Endothelial cell (in vitro differentiated cells): ENCODE results near the gene WWC1. TPM values are rescaled to one million over a fixed set of nuclear protein-coding genes. Genes with fewer than 3 reads are reported as not detected.
"Not testable (repeated sequence)": the region's sequence is repeated elsewhere in the genome, so short reads cannot be mapped to it uniquely, and the experiment has no call there.

Experiments used
- DNase-seq: peaks from one replicate; pipeline ENCODE4 v3.0.0; 2021; ENCODE audit warnings: low spot score
- H3K27ac Mint-ChIP-seq: one replicate; pipeline ENCODE4 v1.8.0; 2021; ENCODE audit warnings: mixed read lengths, inconsistent platforms; ENCODE audit not compliant: unreplicated experiment
- H3K27me3 Mint-ChIP-seq: one replicate; pipeline ENCODE4 v1.8.0; 2021; ENCODE audit warnings: mild to moderate bottlenecking, moderate library complexity, mixed read lengths, inconsistent platforms; ENCODE audit not compliant: unreplicated experiment
- H3K36me3 Mint-ChIP-seq: one replicate; pipeline ENCODE4 v1.8.0; 2021; ENCODE audit warnings: mild to moderate bottlenecking, low read depth, mixed read lengths, inconsistent platforms; ENCODE audit not compliant: unreplicated experiment
- H3K4me1 Mint-ChIP-seq: one replicate; pipeline ENCODE4 v1.8.0; 2021; ENCODE audit warnings: mild to moderate bottlenecking, mixed read lengths, inconsistent platforms; ENCODE audit not compliant: unreplicated experiment
- H3K4me3 Mint-ChIP-seq: one replicate; pipeline ENCODE4 v1.8.0; 2021; ENCODE audit warnings: mild to moderate bottlenecking, mixed read lengths, inconsistent platforms; ENCODE audit not compliant: unreplicated experiment
- H3K9me3 Mint-ChIP-seq: one replicate; pipeline ENCODE4 v1.8.0; 2021; ENCODE audit warnings: mixed read lengths, inconsistent platforms; ENCODE audit not compliant: unreplicated experiment
- CTCF ChIP-seq: fragments of 200-600 bp; sonication (generic); IDR thresholded peaks from one replicate; pipeline ENCODE4 v1.5.0; 2021; ENCODE audit warnings: antibody characterized with exemption; ENCODE audit not compliant: unreplicated experiment
- total RNA-seq: library from RNA; stranded (reverse); fragmentation: NEBNext Ultra II Directional; extraction: Animal tissue kit (Norgen Biotek cat#: 25700); gene quantifications from one replicate; pipeline ENCODE4 v1.2.1, GENCODE V29; 2021; ENCODE audit not compliant: unreplicated experiment

Gene WWC1
- total RNA-seq, 1 donor from 2014 or later: 1.1 TPM

GRCh38 chr5:168337361-168337760 lies 45.9 kb downstream of the WWC1 start:
- H3K4me1 Mint-ChIP-seq: no peaks in the 10 kb centered on the region
- H3K4me3 Mint-ChIP-seq: no peak overlapping the region
- H3K27me3 Mint-ChIP-seq: peaks cover 12% of the 10 kb centered on the region
- H3K27ac Mint-ChIP-seq: no peak overlapping the region
- no peak for DNase-seq
- TF ChIP-seq CTCF: no peak
- no peaks in the 10 kb centered on the region for H3K36me3 Mint-ChIP-seq
- no peaks in the 10 kb centered on the region for H3K9me3 Mint-ChIP-seq

- no peak for DNase-seq
- no peaks in the 10 kb centered on the region for H3K36me3 Mint-ChIP-seq
- H3K9me3 Mint-ChIP-seq: no peaks in the 10 kb centered on the region
- H3K4me3 Mint-ChIP-seq: no peak overlapping the region
- peaks cover 8% of the 10 kb centered on the region for H3K27me3 Mint-ChIP-seq
- no peak for TF ChIP-seq CTCF
- H3K4me1 Mint-ChIP-seq: no peaks in the 10 kb centered on the region
- H3K27ac Mint-ChIP-seq: no peak overlapping the region
Measured at GRCh38 chr5:168339109-168339771, 47.8 kb downstream of the WWC1 start.

GRCh38 chr5:168339772-168340140 lies 48.3 kb downstream of the WWC1 start:
- H3K27ac Mint-ChIP-seq, H3K27me3 Mint-ChIP-seq, H3K4me3 Mint-ChIP-seq, H3K4me1 Mint-ChIP-seq, H3K36me3 Mint-ChIP-seq, H3K9me3 Mint-ChIP-seq, DNase-seq: not testable (repeated sequence)

- Mint-ChIP-seq H3K27ac (no peak overlapping the region), H3K27me3 (peaks cover 4% of the 10 kb centered on the region), H3K4me1 (no peaks in the 10 kb centered on the region), H3K36me3 (no peaks in the 10 kb centered on the region), H3K9me3 (no peaks in the 10 kb centered on the region), H3K4me3 (no peak overlapping the region)
- no peak for DNase-seq
- TF ChIP-seq CTCF: no peak
Measured at GRCh38 chr5:168340487-168340886, 49.0 kb downstream of the WWC1 start.

- no peak overlapping the region for H3K4me3 Mint-ChIP-seq
- no peaks in the 10 kb centered on the region for H3K9me3 Mint-ChIP-seq
- H3K36me3 Mint-ChIP-seq: no peaks in the 10 kb centered on the region
- no peak for DNase-seq
- H3K27me3 Mint-ChIP-seq: peaks cover 4% of the 10 kb centered on the region
- no peak overlapping the region for H3K27ac Mint-ChIP-seq
- TF ChIP-seq CTCF: no peak
- peaks cover 4% of the 10 kb centered on the region for H3K4me1 Mint-ChIP-seq
Measured at GRCh38 chr5:168341178-168341577, 49.7 kb downstream of the WWC1 start.
